ENCODE data around the gene PPP1R17. TPM values are rescaled to one million over a fixed set of nuclear protein-coding genes. Genes with fewer than 3 reads are reported as not detected.

Gene PPP1R17
- polyA plus RNA-seq, 2 of the 4 experiments (the other 2 are of a cell fraction) = not detected

- Histone ChIP-seq H3K4me3 (no peak overlapping the region), H3K9me3 (peaks cover 10% of the 10 kb centered on the region; the same call in 2 of the 3 replicates), H3K27ac (no peak overlapping the region), H3K4me2 (no peak overlapping the region), H3K4me1 (no peaks in the 10 kb centered on the region)
- 22% methylated on average over 5 of the region's 5 CpGs for WGBS (ENCODE audit: missing lambda C conversion rate)
- TF ChIP-seq ESRRA (IDR thresholded peaks at IDR 0.05; ENCODE audit: borderline replicate concordance, low read length) = no peak
- TF ChIP-seq TFCP2L1 (CRISPR knock-in tag; IDR thresholded peaks at IDR 0.05) = no peak
- TF ChIP-seq CHD4 (IDR thresholded peaks at IDR 0.05; ENCODE audit: borderline replicate concordance) = no peak
- TF ChIP-seq ZFP36 (IDR thresholded peaks at IDR 0.05; ENCODE audit: borderline replicate concordance, partially characterized antibody) = no peak
- no peak for TF ChIP-seq ZNF302 (CRISPR knock-in tag; IDR thresholded peaks at IDR 0.05)
- TF ChIP-seq TP53 (CRISPR knock-in tag; IDR thresholded peaks at IDR 0.05) = no peak
- no peak for TF ChIP-seq SREBF2 (IDR thresholded peaks at IDR 0.05)
- TF ChIP-seq KDM1A (IDR thresholded peaks at IDR 0.05; ENCODE audit: low read depth) = no peak
- TF ChIP-seq CEBPB (IDR thresholded peaks at IDR 0.05) = no peak
- no peak for TF ChIP-seq HDAC2 (IDR thresholded peaks at IDR 0.05)
- TF ChIP-seq PBX3 (IDR thresholded peaks at IDR 0.05) = no peak
- no peak for TF ChIP-seq NFE2L2 (conservative IDR thresholded peaks at IDR 0.05; ENCODE audit: low read length)
- no peak for TF ChIP-seq HEYL (CRISPR knock-in tag; IDR thresholded peaks at IDR 0.05)
- ChIA-PET POLR2A (no interaction called here), CTCF (interaction anchor here (0.6 to 2.2 kb wide), 6 partner anchors 9 to 659 kb away, joined by 3 to 24 read pairs (median 7); no protein-coding TSS in a partner anchor)
- ATAC-seq (no peak), FAIRE-seq (no peak), DNase-seq (ENCODE audit: low read depth in 1 of 2, low spot score in 1 of 2) (no peak)
Observed at GRCh38 chr7:31642681-31643115, 44.3 kb upstream of the PPP1R17 start.

GRCh38 chr7:31646942-31647341 lies 40.1 kb upstream of the PPP1R17 start:
- ATAC-seq (no peak), DNase-seq (ENCODE audit: low read depth in 1 of 2, low spot score in 1 of 2) (no peak), FAIRE-seq (no peak)
- ChIA-PET POLR2A (no interaction called here), CTCF (interaction anchor here (1.0 kb wide), 2 partner anchors 13 to 664 kb away, joined by 3 to 4 read pairs; no protein-coding TSS in a partner anchor)
- Histone ChIP-seq H3K27ac (no peak overlapping the region), H3K4me1 (no peaks in the 10 kb centered on the region), H3K4me2 (no peak overlapping the region), H3K4me3 (no peak overlapping the region), H3K9me3 (no peaks in the 10 kb centered on the region)
- TF ChIP-seq SMC3 (IDR thresholded peaks at IDR 0.05) = no peak
- no peak for TF ChIP-seq EP300 (IDR thresholded peaks at IDR 0.05)
- TF ChIP-seq ZSCAN20 (CRISPR knock-in tag; IDR thresholded peaks at IDR 0.05) = no peak
- TF ChIP-seq, protein P1, sequence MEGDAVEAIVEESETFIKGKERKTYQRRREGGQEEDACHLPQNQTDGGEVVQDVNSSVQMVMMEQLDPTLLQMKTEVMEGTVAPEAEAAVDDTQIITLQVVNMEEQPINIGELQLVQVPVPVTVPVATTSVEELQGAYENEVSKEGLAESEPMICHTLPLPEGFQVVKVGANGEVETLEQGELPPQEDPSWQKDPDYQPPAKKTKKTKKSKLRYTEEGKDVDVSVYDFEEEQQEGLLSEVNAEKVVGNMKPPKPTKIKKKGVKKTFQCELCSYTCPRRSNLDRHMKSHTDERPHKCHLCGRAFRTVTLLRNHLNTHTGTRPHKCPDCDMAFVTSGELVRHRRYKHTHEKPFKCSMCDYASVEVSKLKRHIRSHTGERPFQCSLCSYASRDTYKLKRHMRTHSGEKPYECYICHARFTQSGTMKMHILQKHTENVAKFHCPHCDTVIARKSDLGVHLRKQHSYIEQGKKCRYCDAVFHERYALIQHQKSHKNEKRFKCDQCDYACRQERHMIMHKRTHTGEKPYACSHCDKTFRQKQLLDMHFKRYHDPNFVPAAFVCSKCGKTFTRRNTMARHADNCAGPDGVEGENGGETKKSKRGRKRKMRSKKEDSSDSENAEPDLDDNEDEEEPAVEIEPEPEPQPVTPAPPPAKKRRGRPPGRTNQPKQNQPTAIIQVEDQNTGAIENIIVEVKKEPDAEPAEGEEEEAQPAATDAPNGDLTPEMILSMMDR (IDR thresholded peaks at IDR 0.05) = no peak
- TF ChIP-seq TFCP2L1 (CRISPR knock-in tag; IDR thresholded peaks at IDR 0.05) = no peak
- TF ChIP-seq MAFK (IDR thresholded peaks at IDR 0.05; ENCODE audit: partially characterized antibody) = no peak
- no peak for TF ChIP-seq FOXS1 (CRISPR knock-in tag; IDR thresholded peaks at IDR 0.05)
- no peak for TF ChIP-seq JUNB (IDR thresholded peaks at IDR 0.05)
- no peak for TF ChIP-seq ESRRA (IDR thresholded peaks at IDR 0.05; ENCODE audit: borderline replicate concordance, low read length)
- no peak for TF ChIP-seq ZC3H11A (IDR thresholded peaks at IDR 0.05)
- TF ChIP-seq CBX2 (IDR thresholded peaks at IDR 0.05; ENCODE audit: borderline replicate concordance, low read depth) = no peak
- no peak for TF ChIP-seq HES2 (IDR thresholded peaks at IDR 0.05)
- no peak for TF ChIP-seq KDM5A (IDR thresholded peaks at IDR 0.05)
- no peak for TF ChIP-seq GATA3 (IDR thresholded peaks at IDR 0.05; ENCODE audit: borderline replicate concordance)
- no peak for TF ChIP-seq BHLHE40 (IDR thresholded peaks at IDR 0.05; ENCODE audit: low read depth, low read length)
- no peak for TF ChIP-seq BCL3 (IDR thresholded peaks at IDR 0.05)
- TF ChIP-seq RARB (CRISPR knock-in tag; IDR thresholded peaks at IDR 0.05) = no peak
- no peak for TF ChIP-seq SREBF2 (IDR thresholded peaks at IDR 0.05)
- no peak for TF ChIP-seq PBX3 (IDR thresholded peaks at IDR 0.05)
- TF ChIP-seq HEYL (CRISPR knock-in tag; IDR thresholded peaks at IDR 0.05) = no peak
- 76% methylated on average over 4 of the region's 4 CpGs for WGBS (ENCODE audit: missing lambda C conversion rate)
